Measurements from ENCODE around the gene GPR39.

GRCh38 chr2:132581591-132581990, 165.0 kb downstream of the GPR39 start:
- TF ChIP-seq CHD4 (IDR thresholded peaks at IDR 0.05; ENCODE audit: borderline replicate concordance) (no peak), CTCF (IDR thresholded peaks at IDR 0.05) (no peak), ESRRA (IDR thresholded peaks at IDR 0.05; ENCODE audit: borderline replicate concordance, low read length) (no peak), NPAS2 (CRISPR knock-in tag; IDR thresholded peaks at IDR 0.05; ENCODE audit: borderline replicate concordance) (no peak), POLR2A (IDR thresholded peaks at IDR 0.05; ENCODE audit: low read length) (no peak), SMC3 (IDR thresholded peaks at IDR 0.05) (no peak), FOSL2 (IDR thresholded peaks at IDR 0.05) (no peak), FOSL2 (CRISPR knock-in tag; IDR thresholded peaks at IDR 0.05) (no peak), MYC (IDR thresholded peaks at IDR 0.05; ENCODE audit: borderline replicate concordance, low read length) (no peak), RAD21 (conservative IDR thresholded peaks at IDR 0.05 in 1 of 2, IDR thresholded peaks at IDR 0.05 in 1 of 2) (no peak), MAX (IDR thresholded peaks at IDR 0.05) (no peak), CEBPB (IDR thresholded peaks at IDR 0.05) (no peak), BHLHE40 (IDR thresholded peaks at IDR 0.05; ENCODE audit: low read depth, low read length) (no peak), JUN (IDR thresholded peaks at IDR 0.05) (no peak), TP53 (CRISPR knock-in tag; IDR thresholded peaks at IDR 0.05) (no peak)

All from A549 (cell line).